ENCODE results near the gene NARS2.

Gene NARS2

GRCh38 chr11:78428773-78429172 is 145.9 kb downstream of the NARS2 start:
- no peak for DNase-seq (ENCODE audit: extremely low read depth, insufficient read length)
- no peak for TF ChIP-seq CTCF (IDR thresholded peaks at IDR 0.05; ENCODE audit: insufficient read depth, low read length, poor library complexity, severe bottlenecking)
- Histone ChIP-seq H3K27me3 (replicated peaks; ENCODE audit: control insufficient read depth, insufficient read depth, low read length) (no peaks in the 10 kb centered on the region), H3K36me3 (ENCODE audit: control insufficient read depth, insufficient read depth, low read length) (no peaks in the 10 kb centered on the region), H3K4me3 (replicated peaks; ENCODE audit: low read depth, low read length) (no peak overlapping the region)

GRCh38 chr11:78428266-78428636 is 146.4 kb downstream of the NARS2 start:
- H3K4me3 ChIP-seq (replicated peaks; ENCODE audit: low read depth, low read length), result no peak overlapping the region
- no peaks in the 10 kb centered on the region for H3K27me3 ChIP-seq (replicated peaks; ENCODE audit: control insufficient read depth, insufficient read depth, low read length)
- DNase-seq (ENCODE audit: extremely low read depth, insufficient read length), result no peak
- no peak for TF ChIP-seq CTCF (IDR thresholded peaks at IDR 0.05; ENCODE audit: insufficient read depth, low read length, poor library complexity, severe bottlenecking)
- no peaks in the 10 kb centered on the region for H3K36me3 ChIP-seq (ENCODE audit: control insufficient read depth, insufficient read depth, low read length)

GRCh38 chr11:78427615-78428265 is 146.9 kb downstream of the NARS2 start:
- no peaks in the 10 kb centered on the region for H3K27me3 ChIP-seq (replicated peaks; ENCODE audit: control insufficient read depth, insufficient read depth, low read length)
- no peak for TF ChIP-seq CTCF (IDR thresholded peaks at IDR 0.05; ENCODE audit: insufficient read depth, low read length, poor library complexity, severe bottlenecking)
- peak overlapping the region; percentile 34 for H3K4me3 ChIP-seq (replicated peaks; ENCODE audit: low read depth, low read length)
- no peaks in the 10 kb centered on the region for H3K36me3 ChIP-seq (ENCODE audit: control insufficient read depth, insufficient read depth, low read length)
- DNase-seq (ENCODE audit: extremely low read depth, insufficient read length), result peak; percentile 32

GRCh38 chr11:78426845-78427244 is 147.8 kb downstream of the NARS2 start:
- Histone ChIP-seq H3K27me3 (replicated peaks; ENCODE audit: control insufficient read depth, insufficient read depth, low read length) (no peaks in the 10 kb centered on the region), H3K4me3 (replicated peaks; ENCODE audit: low read depth, low read length) (no peak overlapping the region), H3K36me3 (ENCODE audit: control insufficient read depth, insufficient read depth, low read length) (no peaks in the 10 kb centered on the region)
- TF ChIP-seq CTCF (IDR thresholded peaks at IDR 0.05; ENCODE audit: insufficient read depth, low read length, poor library complexity, severe bottlenecking), result no peak
- no peak for DNase-seq (ENCODE audit: extremely low read depth, insufficient read length)

GRCh38 chr11:78425399-78426070 is 149.1 kb downstream of the NARS2 start:
- no peak for DNase-seq (ENCODE audit: extremely low read depth, insufficient read length)
- no peak overlapping the region; the same call in 1 of the 2 replicates for H3K4me3 ChIP-seq (replicated peaks; ENCODE audit: low read depth, low read length)

More at GRCh38 chr11:78425399-78426070, 149.1 kb downstream of the NARS2 start:
- no peak for TF ChIP-seq CTCF (IDR thresholded peaks at IDR 0.05; ENCODE audit: insufficient read depth, low read length, poor library complexity, severe bottlenecking)
- H3K36me3 ChIP-seq (ENCODE audit: control insufficient read depth, insufficient read depth, low read length), result no peaks in the 10 kb centered on the region
- H3K27me3 ChIP-seq (replicated peaks; ENCODE audit: control insufficient read depth, insufficient read depth, low read length), result no peaks in the 10 kb centered on the region
